Lower leg skin (tissue), 3 donors: ENCODE measurements around the gene JPH2.

Experiments
- POLR2A ChIP-seq, 2 donors: fragments of 450-650 bp; IDR thresholded peaks; one replicate each; pipeline ENCODE4 v1.6.1; 2016 to 2017; ENCODE audit warnings: antibody characterized with exemption in 2 of 2, mild to moderate bottlenecking in 1 of 2, moderate library complexity in 1 of 2
- TF ChIP-seq, protein P1 (sequence below), 3 donors: fragments of 450-650 bp; IDR thresholded peaks; one replicate each; pipeline ENCODE4 v1.5.1; 2016; ENCODE audit warnings: antibody characterized with exemption in 3 of 3, mild to moderate bottlenecking in 3 of 3, moderate library complexity in 2 of 3

GRCh38 chr20:44166008-44166407 is 21.0 kb downstream of the JPH2 start:
- no peak for TF ChIP-seq POLR2A (IDR thresholded peaks at IDR 0.05)
- TF ChIP-seq, protein P1, sequence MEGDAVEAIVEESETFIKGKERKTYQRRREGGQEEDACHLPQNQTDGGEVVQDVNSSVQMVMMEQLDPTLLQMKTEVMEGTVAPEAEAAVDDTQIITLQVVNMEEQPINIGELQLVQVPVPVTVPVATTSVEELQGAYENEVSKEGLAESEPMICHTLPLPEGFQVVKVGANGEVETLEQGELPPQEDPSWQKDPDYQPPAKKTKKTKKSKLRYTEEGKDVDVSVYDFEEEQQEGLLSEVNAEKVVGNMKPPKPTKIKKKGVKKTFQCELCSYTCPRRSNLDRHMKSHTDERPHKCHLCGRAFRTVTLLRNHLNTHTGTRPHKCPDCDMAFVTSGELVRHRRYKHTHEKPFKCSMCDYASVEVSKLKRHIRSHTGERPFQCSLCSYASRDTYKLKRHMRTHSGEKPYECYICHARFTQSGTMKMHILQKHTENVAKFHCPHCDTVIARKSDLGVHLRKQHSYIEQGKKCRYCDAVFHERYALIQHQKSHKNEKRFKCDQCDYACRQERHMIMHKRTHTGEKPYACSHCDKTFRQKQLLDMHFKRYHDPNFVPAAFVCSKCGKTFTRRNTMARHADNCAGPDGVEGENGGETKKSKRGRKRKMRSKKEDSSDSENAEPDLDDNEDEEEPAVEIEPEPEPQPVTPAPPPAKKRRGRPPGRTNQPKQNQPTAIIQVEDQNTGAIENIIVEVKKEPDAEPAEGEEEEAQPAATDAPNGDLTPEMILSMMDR (IDR thresholded peaks at IDR 0.05), result no peak
